HEK293 (cell line): ENCODE results near the gene NGLY1.

ENCODE experiments used
- CTCF ChIP-seq: fragments of 450-650 bp; formaldehyde crosslinking; IDR thresholded peaks from 2 replicates; pipeline ENCODE4 v1.5.1; 2016; ENCODE audit warnings: missing biosample characterization, missing genetic modification characterization
- ZNF274 ChIP-seq, 2 experiments: fragments of 200-500 bp in 1 of 2; fragments of 450-650 bp in 1 of 2; sonication (Bioruptor generic) in 1 of 2; formaldehyde crosslinking in 1 of 2; IDR thresholded peaks; 2 replicates each; pipeline versions ENCODE4 v1.5.1 to v1.6.1; 2014 to 2016; ENCODE audit warnings: borderline replicate concordance in 1 of 2, inconsistent platforms in 1 of 2, low read length in 1 of 2, missing biosample characterization in 1 of 2, missing genetic modification characterization in 1 of 2
- ZNF423 ChIP-seq: fragments of 450-650 bp; formaldehyde crosslinking; IDR thresholded peaks from 2 replicates; pipeline ENCODE4 v1.5.1; 2016; ENCODE audit warnings: missing biosample characterization, missing genetic modification characterization
- ZSCAN18 ChIP-seq: fragments of 450-650 bp; formaldehyde crosslinking; IDR thresholded peaks from 2 replicates; pipeline ENCODE4 v1.5.1; 2016; ENCODE audit warnings: missing biosample characterization, missing genetic modification characterization

- TF ChIP-seq ZNF274 (IDR thresholded peaks at IDR 0.05; ENCODE audit: low read length) (no peak), ZNF274 (tag by site-specific recombination; IDR thresholded peaks at IDR 0.05; ENCODE audit: borderline replicate concordance) (no peak), CTCF (no peak), ZSCAN18 (tag by site-specific recombination) (no peak), ZNF423 (tag by site-specific recombination) (no peak)
Observed at GRCh38 chr3:25817107-25817506, 33.9 kb upstream of the NGLY1 start.
